NCI-H524 treated with DMSO at 0.1 percent for 48 hours (cell line): ENCODE measurements around the gene DDAH1.
A peak's percentile ranks its signal among the peaks of the same experiment; 100 is the strongest.
"Not testable (repeated sequence)": the region's sequence is repeated elsewhere in the genome, so short reads cannot be mapped to it uniquely, and the experiment has no call there.

Source experiments
- DNase-seq: peaks from one replicate; lab custom pipeline; 2025; lab: John Stamatoyannopoulos, UW

Gene DDAH1

DNA sequence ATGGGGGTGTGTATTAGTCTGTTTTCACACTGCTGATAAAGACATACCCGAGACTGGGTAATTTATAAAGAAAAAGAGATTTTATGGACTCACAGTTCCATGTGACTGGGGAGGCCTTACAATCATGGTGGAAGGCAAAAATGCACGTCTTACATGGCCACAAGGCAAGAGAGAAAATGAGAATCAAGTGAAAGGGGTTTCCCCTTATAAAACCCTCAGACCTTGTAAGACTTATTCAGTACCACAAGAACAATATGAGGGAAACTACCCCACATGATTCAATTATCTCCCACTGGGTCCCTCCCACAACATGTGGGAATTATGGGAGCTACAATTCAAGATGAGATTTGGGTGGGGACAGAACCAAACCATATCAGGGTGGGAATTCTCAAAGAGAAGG is 5.2 kb upstream of the DDAH1 start:
- DNase-seq = not testable (repeated sequence)

DNA sequence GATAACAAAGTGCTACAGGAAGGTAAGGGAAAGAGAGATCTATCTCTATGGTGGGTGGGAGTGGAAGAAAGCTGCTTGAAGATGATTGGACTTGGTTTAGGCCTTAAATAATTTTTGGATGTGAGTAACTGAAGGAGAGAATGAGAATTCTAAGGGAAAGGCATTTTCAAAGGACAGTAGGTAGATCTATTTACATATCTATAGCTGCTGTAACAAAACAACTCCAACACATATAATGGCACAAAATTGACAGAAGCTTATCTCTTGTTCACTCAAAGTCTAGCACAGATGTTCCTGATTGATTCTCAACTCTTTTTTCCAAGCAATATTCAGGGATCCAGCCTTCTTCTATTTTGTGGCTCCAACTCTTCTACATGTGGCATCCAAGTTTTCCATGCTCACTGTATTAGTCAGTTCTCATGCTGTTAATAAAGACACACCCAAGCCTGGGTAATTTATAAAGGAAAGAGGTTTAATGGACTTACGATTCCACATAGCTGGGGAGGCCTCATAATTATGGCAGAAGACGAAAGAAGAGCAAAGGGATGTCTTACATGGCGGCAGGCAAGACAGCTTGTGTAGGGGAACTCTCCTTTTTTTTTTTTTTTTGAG is 3.1 kb upstream of the DDAH1 start:
- DNase-seq = no peak

DNA sequence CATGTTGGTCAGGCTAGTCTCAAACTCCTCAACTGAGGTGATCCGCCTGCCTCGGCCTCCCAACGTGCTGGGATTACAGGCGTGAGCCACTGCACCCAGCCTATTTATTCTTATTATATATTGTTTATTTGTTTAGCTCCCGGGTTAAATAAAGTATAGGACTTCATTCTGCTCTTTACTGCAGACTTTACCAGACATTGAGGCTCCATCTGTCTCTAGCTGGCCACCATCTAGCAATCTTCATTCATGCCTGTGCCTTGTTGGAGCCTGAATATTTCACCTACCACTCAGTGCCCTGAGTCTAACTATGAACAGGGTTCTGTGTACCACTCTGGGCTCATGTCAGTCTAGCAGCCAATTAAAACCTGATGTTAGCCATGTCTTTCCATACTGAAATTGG is 2.1 kb upstream of the DDAH1 start:
- no peak for DNase-seq

DNA sequence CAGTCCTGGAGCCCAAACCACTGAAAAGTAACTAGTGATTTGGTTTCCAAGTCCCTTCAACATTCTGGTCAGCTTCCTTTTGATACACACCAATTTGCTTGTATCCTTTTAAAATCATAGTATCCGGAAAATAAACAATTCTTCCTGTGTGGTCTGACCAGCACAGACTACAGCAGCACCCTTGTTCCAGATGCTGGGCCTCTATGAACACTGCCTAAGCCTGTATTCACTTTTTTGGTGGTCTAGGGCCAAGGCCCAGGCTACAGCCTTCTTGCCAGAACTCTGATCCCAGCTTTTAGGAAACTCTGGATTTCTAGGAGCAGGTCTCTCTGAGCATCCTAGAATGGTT is 801 bp upstream of the DDAH1 start:
- no peak for DNase-seq

DNA sequence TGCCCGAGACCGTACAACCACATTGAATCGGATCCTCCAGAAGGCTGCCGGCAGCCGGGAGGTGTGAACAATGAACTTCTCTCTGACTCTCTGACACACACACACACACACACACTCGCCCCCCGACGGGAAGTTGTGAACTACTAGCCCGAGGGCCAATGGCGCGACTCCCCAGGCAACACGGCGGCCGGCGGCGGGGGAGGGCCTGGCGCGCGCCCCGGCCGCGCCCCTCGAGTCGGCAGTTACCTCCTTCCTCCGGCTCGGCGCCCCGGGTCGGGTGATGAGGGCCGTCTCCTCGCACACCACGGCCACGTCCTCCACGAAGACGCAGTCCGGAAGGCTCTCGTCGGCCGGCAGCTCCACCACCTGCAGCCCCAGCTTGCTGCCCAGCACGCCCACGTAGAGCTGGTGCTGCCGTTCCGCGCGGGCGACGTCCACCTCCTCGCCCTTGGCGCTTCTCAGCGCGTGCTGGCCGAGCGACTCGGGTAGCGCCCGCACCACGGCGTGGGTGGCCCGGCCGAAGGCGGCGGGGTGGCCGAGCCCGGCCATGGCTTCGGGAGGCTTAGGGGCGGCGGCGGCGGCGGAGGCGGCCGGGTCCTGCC is 361 bp downstream of the DDAH1 start:
- DNase-seq = no peak

DNA sequence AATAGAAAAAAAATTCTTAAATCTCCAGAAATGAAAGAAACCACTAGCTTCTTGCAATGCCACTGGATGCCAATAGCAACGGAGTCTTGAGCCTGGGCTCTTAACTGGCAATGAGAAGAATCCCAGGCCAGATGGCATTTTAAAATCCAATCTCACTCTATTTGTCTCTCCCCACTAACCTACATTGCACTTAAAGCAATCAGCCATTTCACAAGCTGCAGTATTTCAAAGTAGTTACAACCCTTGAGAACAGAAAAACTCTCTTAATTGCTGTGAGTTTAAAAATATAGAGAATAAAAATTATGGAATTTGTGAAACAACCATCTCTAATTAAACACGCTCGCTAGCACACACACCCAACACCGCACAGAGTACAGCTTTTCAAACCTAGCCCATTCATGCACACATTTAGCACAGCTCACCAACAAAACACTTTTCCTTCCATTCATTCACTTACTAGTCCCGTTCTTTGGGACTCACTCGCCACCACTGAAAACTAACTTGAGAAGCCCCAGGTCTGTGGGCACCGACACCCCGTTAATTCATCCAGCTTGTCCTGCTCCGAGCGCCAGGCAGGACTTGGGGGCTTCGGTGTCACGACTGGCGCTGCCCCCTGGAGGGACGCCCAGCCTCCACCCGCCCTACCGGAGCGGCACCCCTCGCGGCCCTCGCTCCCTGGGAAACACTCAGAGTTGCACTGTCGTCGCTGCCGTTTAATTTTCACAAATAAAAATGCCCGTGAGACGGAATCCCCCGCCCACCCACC is 1.0 kb downstream of the DDAH1 start:
- DNase-seq = peak; percentile 36

DNA sequence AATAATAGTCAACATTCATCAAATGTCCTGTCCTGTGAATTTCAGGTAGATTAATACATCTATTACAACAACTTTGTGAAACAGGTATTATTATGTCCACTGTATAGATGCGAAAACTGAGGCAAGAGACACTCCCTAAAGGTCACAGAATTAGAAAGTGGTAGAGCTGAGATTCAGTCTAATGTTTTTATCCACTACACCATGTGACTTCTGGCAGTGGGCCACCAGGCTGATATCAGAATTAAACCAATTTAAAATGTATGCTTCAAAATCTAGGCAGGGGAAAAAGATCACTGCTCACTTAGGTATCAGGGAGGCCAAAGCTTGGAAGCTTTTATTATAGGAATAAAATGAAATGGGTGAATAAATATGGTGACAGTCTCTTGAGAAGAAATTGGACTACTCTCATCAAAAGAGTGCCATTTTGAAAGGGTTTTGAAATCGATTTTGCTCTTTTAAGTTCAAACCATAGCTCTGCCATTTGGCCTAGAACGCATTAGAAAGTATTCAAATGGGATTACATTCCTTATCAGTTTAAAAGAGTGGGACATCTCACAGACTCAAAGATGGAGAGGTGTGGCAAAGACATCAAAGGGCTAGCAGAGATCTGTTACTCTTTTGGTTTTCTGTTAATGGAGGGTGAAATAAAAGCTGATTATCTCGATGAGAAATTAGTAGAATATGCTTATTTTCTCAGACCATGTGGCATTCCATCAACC is 1.9 kb downstream of the DDAH1 start:
- no peak for DNase-seq

DNA sequence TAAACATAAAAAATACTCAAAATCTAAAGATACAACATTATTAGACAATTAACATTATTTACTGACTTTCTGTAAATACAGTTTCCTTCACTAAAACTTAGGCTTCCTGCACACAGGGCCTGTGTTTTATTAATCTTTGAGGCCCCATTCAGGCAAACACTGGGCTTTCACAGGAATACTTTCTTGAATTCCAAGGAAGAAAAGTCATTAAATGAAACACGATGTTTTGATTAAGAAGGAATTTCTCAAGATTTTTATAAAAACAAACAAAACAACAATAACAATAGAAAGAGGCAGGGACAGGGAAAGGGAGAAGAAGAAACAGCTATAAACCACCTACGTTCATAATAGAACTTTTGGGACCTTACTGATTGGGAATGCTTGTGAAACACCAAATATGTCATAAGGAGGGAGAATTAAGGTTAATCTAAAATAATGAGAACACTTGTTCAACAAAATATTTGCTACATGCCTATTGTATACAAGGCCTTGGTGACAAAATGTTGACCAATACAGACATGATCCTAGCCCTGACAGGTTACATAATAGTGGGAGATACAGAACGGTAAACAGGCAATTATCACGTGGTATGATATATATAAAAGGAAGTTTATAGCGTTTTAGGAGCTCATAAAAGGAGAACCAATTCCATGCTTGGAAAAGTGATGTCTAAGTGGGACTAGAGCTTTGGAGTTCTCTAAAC is 3.6 kb downstream of the DDAH1 start:
- DNase-seq = no peak

DNA sequence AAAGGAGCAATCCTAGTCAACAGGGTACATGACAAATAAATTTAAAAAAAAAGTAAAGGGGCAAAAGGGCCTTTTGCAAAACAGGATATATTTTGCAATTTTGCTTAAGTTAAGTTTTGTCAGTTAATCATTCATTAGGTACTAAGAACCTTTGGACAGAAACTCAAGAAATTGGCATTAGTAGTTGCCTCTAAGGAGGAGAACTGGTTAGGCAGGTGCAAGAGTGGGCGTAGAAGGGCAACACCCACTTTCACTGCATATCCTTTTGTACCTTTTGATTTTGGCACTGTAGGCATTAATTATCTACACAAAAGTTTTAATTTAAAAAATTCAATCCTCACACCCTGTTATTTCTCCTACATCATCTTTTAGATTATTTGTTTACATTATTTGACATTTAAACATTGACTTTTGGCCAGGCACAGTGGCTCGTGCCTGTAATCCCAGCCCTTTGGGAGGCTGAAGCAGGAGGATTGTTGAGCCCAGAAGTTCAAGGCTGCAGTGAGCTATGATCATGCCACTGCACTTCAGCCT is 4.3 kb downstream of the DDAH1 start:
- DNase-seq = no peak

DNA sequence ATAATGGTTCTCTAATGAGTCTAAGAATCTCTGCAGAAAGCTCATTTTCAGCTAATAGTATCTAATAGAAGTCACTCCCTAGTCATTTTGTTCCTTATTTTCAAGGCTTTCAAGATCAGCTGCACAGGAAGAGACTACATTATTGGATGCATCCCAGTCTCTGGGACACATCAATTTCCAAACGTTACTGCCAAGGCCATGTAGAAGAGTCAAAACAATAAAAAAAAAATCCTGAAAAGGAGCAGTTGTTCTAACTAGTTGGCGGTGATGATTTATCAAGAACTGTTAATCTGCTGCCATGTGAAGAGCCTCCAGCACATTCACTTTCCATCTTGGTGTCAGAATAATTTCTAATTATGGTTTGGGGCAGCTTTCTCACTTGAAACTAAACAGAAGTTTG is 5.7 kb downstream of the DDAH1 start:
- no peak for DNase-seq

DNA sequence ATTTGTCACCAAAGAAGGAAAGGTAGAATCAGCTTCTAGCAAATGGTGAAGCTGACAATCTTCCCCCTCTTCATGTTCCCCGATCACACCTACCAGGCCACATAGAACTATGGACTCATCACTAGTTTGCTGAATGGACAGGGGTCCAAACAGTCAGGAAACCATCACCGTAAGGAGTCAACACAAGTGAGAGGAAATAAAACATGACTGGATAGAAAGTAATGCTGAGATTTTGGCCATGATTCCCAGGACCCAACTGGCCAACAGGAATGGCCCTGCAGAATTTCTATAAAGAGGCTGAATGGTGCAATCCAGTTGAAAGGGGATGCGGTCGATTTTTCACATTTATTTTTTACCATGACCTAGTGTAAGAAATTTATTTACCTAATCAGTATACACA is 10.7 kb downstream of the DDAH1 start:
- DNase-seq = no peak

DNA sequence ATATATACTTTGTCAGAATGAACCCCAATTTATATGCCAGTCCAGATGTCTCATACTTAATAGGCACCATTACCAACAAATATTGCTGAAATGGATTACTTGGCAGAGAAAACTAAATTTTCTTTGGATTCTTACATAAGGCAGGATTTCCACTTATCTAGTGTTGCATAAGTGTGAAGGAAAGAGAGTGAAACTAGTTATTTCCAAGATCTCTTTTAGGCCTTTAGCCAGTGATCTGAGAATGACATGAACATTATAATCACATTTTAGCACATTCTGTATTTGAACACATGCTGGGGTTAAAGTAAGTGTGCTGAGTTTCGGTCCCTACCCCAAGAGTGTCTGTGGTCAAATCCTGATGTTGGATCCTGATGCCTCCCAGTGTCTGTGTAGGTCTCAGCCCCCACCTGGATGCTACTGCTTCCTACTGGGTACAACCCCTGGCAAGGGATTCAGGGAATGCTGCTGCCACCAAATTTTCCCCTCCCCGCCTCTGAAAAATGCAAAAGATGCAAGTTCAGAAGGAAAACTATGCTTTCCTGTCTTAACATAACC is 11.2 kb downstream of the DDAH1 start:
- DNase-seq = no peak

DNA sequence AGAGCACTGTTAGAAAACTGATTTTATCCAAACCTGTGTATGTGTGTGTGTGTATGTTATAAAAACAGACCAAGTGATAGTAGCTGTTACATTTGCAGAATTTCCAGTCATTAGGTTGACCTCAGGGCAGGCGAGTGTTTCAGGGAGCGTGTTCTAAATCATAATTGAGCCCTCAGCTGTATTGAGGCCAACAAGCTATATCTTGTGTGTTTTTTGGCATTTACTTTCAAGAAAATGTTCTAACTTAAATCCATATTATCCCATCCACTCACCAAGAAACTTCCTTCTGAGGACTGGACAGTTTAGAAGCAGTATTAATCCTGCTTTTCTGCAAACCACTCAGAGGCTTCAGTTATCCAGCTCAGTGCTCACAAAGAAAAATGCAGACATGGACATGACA is 12.0 kb downstream of the DDAH1 start:
- DNase-seq = no peak

DNA sequence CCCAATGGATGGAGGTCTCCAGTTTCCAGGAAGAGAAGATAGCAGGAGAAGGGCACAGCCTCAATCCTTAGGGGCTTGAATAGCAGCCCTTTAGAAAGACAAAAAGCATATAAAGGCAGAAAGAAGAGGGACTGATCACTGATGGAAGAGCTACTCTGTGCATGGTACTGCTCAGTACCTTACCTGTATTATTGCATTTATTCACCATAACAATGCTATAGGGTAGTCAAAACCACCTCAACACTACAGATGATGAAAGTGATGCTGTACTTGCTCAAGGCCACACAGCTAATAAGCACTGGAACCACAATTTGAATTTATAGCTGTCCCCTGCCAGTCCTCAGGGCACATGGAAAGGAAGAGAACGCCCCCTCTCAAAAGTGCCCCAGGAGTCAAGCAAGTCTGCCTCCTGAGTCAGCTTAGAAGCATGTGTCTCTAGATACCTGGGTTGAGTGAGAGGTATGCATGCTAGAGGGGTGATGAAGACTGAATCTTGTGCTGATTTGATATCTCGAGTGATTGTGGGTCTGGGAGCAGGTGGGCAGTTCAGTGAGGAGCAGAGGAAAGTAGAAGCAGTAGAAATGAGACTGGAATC is 13.6 kb downstream of the DDAH1 start:
- DNase-seq = no peak

DNA sequence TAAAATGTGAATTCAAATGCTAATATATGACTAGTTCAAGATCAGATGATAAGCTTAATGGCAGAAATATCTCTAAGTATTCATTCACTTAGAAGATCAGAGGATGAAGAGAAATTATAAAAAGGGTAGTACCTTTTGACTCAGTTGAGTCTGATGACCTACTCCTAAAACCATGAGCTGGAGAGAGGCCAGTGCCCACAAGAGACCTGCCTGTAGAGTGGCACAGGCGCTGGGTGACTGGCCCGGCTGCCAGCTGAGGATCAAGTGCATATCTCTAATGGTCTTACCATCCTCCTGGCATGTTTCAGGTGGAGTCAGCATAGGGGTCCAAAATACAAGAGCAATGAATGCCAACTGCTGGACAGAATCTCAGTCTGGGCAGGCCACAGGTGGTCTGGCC is 14.1 kb downstream of the DDAH1 start:
- no peak for DNase-seq

DNA sequence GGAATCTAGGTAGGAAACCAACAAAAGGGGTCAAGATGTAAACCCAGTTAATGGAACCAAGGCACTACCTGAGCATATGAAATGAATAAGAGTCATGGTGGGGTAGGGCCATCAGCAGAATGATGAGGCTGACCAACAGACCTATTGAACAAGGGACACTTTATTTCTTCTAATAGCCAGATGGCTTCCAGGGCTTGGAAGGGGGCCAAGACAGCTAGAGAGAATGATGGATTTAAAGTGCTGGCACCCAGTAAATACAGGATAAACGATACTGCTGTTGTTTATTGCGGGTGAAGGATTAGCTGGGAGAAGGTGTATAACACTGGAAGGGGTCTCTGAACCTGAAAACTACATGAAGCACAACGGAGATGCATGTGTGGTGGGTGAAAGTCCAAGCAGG is 15.6 kb downstream of the DDAH1 start:
- DNase-seq = peak; percentile 21

DNA sequence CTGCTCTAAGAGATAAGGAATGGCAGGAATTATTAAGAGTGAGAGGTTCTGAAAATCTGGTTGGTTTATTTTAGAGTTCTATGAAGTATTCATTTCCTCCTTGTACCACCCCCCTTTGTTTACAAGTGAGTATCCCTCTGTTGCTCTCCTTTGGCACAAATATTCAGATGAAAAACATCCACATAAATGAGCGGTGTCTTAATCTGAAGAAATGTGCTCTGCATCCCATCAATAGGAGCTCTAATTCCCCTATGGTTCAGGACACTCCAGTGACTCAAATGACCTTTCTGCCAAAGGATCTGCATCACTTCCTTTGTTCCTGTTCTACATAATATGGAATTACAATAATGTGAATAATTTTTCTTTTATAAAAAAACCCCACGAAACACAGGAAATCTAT is 16.6 kb downstream of the DDAH1 start:
- no peak for DNase-seq

DNA sequence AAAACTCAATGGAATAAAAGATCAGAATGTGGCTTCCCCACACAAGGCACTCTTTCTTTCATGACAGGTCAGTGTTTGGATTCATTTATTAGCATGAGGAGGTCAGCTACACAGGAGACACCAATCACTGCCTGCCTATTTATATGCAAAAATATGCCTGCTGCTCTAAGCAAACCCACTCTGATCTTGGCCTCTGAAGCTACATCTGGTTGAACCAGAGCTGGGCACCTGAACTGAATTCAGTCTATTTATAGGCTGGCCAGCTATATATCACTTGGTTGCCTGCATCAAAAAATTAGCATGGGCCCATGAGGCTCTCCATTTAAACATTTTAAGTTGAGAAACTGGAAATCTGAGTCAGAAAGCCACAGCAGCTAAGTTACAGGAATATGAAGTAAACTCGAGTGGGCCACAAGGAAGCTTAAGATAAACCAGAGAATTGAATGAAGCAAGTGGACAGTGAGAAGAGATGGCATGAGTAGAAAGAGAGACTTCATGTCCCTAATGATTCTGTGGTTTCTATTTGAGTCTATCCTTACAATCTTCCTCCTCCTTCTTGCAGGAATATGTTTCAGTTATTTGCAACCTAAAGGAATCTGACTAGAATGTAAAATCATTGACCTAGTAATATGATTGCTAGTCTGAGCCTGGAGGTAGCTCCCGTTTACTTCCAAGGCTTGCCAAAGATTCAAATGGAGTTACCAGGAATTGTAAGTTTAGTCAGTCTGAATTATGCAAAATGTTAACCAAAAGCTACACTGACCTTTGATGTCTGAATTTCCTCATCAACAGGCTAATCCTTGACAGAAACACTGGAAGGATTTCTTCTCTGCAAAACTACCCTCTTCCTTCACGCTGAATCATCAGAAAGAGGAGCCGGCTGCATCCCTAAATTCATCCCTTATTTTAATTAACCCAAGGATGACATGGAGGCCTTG is 17.7 kb downstream of the DDAH1 start:
- DNase-seq = no peak

DNA sequence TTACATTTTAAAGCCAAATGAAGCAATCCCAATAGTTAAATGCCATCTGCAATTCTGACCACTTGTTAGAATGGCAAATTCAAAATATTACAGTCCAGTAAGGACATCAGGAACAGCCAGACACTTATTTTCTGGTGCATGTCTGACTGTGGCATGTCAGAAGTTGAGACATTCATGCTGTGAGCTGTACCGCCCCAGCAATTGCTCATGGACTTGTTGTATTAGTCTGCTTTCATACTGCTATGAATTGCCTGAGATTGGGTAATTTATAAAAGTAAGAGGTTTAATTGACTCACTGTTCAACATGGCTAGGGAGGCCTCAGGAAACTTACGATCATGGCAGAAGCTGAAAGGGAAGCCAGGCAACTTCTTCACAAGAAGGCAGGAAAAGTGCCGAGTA is 19.1 kb downstream of the DDAH1 start:
- DNase-seq = no peak

DNA sequence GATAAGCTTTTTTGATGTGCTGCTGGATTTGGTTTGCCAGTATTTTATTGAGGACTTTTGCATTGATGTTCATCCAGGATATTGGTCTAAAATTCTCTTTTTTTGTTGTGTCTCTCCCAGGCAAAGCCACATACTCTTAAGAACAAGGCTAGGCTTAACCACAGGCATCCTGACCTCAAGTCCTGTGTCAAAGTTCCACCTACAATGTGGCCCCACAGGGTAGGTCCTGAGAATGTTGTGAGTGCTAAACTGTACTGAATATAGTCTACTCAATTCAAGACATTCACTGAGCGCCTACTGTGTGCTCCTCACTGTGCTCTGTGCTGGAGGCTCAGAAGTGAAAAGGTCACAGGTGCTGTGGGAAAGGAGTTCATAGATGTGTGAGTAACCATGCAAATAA is 20.6 kb downstream of the DDAH1 start:
- DNase-seq = no peak
